ENCODE data around the gene B4GAT1.
"Not testable (repeated sequence)": the region's sequence is repeated elsewhere in the genome, so short reads cannot be mapped to it uniquely, and the experiment has no call there.

Gene B4GAT1

GRCh38 chr11:66312549-66313320 lies 34.7 kb downstream of the B4GAT1 start:
- DNase-seq (ENCODE audit: low read depth) = peak; percentile 98
- peak overlapping the region; percentile 62 for H3K4me3 ChIP-seq (ENCODE audit: low read depth, low read length)

- H3K4me3 ChIP-seq (ENCODE audit: low read depth, low read length) = peak overlapping the region; percentile 55
- peak; percentile 81 for DNase-seq (ENCODE audit: low read depth)
Measured at GRCh38 chr11:66311965-66312548, 35.4 kb downstream of the B4GAT1 start.

DNA sequence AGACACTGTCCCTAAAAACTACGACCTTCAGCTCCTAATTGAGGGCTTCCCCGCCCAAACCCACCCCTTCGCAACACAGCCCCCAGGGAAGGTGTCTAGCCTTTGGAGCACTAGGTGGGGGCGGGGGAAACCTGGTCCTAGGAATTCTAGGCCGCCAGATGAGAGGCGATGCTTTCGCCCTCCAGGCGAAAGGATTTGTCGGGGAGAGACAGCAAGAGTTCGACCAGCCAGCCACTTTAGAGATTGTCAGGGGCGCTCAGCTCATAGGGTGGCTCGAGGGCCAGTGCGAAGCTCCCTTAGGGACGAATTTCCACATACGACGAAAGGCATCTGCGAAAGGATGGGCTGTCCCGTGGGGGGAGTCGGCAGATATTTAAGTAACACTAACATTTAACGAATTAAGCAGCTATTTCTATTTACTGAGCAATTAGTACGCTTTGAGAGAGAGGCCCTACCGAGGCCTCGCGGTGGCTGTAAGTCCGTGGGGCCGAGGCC lies 35.9 kb downstream of the B4GAT1 start:
- DNase-seq (ENCODE audit: low read depth) = no peak
- H3K4me3 ChIP-seq (ENCODE audit: low read depth, low read length) = peak overlapping the region; percentile 55

- DNase-seq (ENCODE audit: low read depth); H3K4me3 ChIP-seq (ENCODE audit: low read depth, low read length): not testable (repeated sequence)
Measured at GRCh38 chr11:66310803-66311440, 36.5 kb downstream of the B4GAT1 start.

DNA sequence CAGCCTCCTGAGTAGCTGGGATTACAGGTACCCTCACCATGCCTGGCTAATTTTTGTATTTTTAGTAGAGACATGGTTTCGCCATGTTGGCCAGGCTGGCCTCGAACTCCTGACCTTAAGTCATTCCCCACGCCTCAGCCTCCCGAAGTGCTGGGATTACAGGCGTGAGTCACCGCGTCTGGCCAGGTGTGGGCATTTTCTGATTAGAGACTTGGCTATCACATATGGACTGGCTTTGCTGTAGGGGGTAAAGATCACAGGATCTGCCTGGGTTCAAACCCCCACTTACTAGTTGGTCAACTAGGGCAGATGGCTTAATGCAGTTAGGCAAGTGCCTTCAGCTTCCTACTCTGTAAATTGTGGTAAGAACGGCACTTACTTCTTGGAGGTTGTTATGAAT lies 37.1 kb downstream of the B4GAT1 start:
- no peak for DNase-seq (ENCODE audit: low read depth)
- H3K4me3 ChIP-seq (ENCODE audit: low read depth, low read length) = no peak overlapping the region

DNA sequence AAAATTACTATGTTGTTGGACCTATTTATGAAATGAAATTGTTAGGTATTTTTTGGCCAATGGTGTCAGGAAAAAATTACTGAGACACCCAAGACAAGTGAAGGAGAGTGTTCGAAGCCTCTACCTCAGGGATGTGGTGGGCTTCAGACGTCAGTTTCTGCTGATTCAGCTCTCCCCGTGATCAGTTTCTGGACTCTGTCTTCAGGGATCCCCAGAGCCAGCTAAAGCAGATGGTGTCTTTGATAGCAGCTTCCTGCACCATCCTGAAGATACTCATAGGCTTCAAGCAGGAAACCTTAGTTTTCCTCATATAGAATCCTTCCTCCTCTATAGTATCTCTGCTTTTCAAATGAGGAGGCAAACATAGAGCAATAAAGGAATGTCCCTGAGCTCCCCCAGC lies 38.0 kb downstream of the B4GAT1 start:
- DNase-seq (ENCODE audit: low read depth) = no peak
- H3K4me3 ChIP-seq (ENCODE audit: low read depth, low read length) = no peak overlapping the region

DNA sequence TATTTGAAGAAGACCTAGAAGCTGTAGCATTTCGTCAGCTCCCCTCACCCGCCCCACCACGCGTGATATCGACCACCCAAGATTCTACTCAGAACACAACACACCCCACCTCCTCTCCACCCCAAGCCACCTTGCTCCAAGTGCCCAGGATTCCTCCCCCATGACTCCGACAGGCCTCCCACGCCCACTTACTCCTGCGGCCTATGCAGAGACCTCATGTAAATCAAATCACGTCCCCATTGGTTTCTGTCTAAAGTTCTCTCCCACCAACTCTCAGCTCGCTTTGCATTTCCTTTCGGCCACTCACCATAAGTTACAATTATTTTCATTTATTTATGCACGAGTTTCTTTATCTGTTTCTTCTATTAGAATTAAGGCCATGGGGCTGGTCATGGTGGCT lies 44.8 kb downstream of the B4GAT1 start:
- H3K4me3 ChIP-seq (ENCODE audit: low read depth, low read length) = no peak overlapping the region

GRCh38 chr11:66299186-66299585 lies 48.2 kb downstream of the B4GAT1 start:
- DNase-seq (ENCODE audit: low read depth) = no peak
- no peak overlapping the region for H3K4me3 ChIP-seq (ENCODE audit: low read depth, low read length)

More for the DNA sequence above, 44.8 kb downstream of the B4GAT1 start:
- DNase-seq (ENCODE audit: low read depth) = no peak

DNA sequence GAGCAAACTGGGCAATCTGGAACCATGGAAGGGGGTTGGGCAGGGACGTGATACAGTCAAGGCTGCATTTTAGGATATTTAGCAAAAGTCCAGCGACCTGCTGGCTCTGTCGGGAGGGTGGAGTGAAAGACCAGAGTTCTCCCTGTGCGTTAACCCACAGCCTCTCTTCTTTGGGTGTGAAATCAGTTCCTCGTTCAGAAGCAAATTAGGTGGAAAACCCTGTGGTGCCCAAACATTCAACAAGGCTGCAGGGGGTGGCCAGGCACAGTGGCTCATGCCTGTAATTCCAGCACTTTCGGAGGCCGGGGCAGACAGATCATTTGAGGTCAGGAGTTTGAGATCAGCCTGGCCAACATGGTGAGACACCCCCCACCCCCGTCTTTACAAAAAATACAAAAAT lies 49.8 kb downstream of the B4GAT1 start:
- no peak for DNase-seq (ENCODE audit: low read depth)
- H3K4me3 ChIP-seq (ENCODE audit: low read depth, low read length) = no peak overlapping the region

Data from skeletal muscle cell (primary cell).